NCI-H187 treated with DMSO at 0.1 percent for 48 hours (cell line): ENCODE results near the gene UNC5A.

Source experiments
- DNase-seq: peaks from one replicate; lab custom pipeline; 2025; lab: John Stamatoyannopoulos, UW

Gene UNC5A

DNA sequence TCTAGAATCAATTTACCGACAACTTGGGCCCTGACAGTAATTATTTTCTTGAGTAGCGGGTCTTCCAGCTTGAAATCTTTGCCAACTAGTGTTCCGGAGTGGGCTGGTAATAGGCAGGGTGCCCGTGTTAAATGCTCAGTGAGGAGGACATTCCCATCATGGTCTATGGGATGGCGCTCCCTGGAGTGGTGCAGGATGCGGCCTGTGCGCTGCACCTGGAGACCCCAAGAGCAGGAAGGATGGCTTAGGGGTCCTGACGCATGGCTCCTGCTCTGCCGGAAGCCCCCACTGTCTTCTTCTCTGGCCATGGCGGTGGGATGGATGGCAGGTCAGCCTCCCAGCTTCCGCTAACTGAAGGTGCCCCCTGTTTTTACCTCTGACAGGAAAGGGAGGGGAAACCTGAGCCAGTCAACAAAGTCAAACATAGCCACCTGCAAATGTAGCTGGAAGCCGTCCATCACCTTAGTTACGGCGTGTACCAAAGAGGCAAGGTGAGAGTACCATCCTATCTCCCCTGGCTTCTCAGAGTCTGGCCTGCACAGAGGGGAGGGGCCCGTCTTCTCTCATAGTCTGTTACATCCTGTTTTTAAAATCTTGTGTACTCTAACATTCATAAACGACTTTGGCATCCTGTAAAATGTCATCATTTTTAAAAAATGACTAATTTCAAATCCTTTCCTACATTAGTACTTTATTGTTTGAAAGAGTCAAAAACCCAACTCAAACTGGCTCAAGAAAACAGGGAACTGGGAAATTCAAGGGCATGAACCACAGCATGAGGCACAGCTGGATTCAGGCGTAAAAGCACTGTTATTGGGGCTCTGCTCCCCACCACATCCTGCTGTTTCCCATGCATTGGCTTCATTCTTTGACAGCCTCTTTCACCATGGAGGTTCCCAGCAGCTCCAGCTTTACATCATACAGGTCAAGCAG lies 28.5 kb upstream of the UNC5A start:
- DNase-seq = no peak

DNA sequence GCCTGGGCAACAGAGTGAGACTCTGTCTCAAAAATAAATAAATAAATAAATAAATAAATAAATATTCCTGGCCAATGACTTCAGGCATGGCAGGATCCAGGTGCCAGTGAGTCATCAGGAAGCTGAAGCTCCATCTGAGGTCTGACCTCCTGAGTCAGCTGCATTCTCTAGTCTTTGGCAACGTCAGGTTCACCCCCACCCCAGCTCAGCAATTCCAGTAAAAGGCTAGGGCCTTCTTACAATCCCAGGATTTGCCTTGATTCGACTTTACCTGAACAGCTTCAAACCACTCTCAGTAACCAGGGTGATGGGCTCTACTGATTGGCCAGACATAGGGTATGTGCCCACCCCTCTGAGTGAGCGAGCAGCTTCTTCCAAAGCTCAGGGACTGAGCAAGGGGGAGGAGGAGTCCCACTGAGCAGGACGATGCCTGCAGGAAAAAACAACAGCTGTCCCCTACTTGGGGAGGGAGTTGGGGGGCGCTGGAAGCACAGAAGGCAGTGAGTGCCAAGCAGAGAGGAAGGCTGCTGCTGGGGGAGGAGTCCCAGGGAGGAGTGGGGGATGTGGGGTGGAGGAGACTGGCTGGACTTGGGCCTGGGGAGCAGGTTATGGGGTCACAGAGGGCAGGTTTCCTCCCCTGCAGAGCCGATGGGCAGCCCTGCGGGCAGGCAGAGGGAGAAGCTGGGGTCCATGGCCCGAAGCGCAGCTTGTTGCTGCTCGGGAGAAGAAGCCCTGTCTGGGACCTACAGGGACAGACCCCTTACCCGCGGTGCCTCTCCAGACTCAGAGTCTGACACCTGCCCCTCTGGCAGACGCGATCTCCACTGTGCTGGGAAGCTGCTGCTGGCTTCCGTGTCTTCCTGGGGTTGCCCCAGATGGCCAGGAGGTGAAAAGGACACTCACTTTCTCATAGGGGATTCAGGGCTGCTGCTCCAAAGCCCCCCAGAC lies 25.9 kb upstream of the UNC5A start:
- no peak for DNase-seq

DNA sequence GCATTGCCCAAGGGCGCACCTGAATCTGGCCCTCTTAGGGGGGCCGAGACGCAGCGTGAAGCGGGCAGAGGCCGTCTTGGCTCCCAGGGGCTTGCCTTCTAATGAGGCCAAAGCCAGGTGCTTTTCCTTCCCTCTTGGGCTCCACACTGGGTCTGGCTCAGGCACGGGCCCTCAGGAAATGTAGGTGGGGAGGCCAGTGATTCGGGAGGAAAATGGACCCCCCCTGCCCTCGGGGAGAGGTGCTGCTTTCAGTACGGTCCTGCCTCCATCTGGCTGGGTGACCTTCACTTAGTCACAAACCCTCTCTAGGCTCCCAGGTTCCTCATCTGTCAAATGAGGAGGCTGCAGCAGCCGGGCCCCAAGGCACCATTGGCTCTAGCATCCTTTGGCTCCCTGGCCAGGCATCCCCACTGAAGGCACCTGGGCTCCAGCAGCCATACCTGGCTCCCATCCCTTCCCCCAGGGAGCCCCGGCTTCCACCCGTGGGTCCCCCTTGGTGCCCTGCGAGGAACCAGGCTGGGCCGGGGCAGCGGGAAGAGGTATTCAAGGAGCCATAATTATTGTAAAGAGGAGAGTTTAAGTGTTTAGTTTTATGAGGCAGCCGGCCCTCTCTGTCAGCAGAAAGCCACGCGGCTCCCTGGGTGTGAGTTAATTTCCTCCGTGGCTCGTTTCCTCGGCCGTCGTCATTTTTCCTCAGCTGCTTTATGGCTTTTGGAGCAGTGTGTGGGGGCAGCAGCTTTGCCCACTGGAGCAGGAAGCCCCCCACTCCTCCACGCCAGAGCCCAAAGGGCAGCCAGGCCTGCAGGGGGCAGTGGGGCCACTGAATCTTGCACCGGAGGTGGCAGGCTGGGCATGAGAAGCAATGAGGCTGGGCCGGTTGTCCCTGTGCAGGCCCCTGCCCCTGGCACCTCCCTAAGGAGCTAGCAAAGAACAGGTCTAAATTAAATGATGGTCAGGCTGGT lies 24.9 kb upstream of the UNC5A start:
- DNase-seq = no peak

DNA sequence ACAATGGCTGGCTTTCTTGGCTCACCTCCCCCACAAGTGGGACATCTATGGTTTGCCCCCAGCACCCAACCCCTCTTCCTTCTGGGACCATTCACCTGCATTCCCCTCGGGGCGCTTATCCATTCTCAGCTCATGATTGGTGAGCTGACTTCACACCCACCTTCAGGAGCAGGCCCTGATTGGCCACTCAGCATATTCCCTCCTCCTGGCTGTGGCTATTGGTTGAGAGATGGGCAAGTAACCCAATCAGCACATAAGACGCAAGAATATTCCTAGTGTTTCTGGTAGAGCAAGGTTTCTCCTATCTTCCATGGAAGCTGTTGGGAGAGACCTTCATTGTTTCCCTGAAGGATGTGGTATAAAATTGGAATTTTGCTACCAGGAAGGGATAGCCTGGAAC lies 22.7 kb upstream of the UNC5A start:
- DNase-seq = no peak

DNA sequence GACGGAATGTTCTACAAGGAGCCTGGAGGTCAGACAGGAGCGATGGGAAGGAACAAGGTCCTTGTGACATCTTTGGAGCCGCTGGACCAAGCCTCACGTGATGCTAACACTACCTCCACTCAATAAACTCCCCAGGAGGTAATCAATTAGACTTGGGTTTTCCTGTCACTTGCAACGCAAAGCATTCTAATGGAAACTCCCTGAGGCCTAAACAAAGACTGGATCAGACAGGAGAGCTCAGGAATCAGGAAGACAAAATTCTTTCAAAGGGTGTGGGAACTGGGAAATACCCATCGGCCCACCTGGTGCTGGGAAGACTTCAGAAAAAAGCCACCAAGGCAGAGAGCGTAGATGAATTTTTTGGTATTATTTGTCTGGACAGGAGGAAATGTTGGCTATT lies 22.3 kb upstream of the UNC5A start:
- no peak for DNase-seq

DNA sequence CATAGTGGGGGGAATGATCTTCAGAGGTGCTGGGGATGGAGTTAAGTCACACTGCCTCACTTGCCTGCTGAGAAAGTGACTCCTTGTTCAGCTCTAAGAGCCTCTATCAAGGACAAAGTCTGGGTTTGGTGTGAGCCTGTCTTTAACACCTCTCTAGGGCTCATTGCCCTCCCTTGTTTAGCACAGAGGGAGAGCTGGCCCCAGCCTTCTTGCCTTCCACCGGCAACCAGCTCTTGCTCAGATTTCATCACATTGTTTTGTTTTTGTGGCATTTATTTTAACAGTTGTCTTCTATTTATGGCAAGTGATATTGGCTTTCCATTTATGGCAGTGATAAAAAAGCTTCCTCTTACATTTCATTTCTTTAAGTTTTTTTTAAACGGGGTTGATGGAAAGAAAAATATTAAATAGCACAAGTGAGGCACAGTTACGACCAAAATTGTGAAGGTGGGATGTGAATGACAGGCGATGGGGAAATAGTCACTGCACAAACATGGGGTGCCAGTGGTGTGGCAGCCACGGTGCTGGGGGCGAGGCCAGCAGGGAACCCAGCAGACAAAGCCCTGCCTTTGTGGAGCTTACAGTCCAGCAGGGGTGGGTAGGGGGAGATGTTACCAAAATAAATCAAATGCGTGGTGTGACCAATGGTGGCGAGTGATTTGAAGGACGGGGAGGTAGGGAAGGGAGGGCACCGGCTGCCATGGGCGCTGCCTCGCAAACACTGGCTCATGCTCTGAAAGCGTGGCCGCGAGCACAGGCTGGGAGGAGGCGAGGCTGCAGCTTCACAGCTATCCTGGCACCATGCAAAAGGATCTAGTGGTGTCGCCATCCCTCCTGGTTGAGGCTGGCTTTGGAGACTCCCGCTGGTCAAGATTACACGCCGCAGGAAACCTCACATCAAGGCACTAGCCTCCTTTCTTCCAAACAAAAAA lies 21.2 kb upstream of the UNC5A start:
- DNase-seq = no peak

DNA sequence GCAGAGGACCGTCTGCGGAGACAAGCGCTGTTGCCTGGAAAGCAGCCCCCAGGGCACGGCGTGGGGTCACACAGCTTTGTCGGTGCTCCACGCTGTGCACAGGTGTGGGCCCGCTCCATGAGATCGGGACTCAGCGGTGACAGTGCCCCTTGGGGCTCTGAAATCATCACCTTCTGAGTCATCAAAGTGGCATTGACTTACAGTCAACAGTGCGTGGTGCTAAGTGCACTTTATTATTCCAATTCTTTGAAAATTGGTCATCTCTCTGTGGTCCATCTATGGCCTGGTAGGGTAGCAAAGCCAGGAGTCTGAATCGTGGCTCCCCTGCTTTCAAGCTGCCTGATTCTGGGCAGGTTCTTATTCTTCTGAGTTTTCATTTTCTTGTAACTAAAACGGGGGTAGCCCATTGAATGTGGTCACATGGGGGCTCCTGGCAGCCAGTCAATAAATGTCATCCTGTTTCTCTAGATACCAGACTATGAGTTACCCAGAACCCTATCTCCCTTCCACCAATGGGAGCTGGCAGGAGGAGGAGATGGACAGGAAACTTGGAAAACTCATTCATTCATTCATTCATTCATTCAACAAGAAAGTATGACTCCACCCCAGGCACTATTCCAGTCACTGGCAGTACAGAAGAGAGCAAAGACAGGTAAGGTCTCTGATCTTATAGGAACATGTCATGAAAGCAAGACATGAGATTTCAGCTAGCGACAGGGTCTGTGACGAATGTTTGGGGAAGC lies 20.3 kb upstream of the UNC5A start:
- DNase-seq = no peak

DNA sequence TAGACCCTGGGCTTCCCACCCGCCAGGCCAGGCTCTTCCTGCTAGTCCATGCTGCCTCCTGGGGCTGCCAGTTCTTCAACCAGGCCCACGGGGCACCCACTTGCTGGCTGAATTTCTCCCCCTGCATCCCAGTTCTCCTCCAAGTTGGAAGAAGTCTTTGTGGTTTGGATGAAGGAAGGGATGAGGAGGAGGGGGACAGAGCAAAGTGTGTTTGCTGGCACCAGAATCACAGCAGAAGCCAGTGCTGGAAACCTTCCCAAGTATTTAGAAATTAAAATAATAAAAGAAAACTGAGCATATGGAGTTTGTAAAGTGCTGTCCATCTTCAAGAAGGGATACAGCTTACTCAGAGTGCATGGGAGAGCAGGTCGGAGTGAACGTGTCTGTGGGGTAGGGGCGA lies 19.4 kb upstream of the UNC5A start:
- DNase-seq = no peak

DNA sequence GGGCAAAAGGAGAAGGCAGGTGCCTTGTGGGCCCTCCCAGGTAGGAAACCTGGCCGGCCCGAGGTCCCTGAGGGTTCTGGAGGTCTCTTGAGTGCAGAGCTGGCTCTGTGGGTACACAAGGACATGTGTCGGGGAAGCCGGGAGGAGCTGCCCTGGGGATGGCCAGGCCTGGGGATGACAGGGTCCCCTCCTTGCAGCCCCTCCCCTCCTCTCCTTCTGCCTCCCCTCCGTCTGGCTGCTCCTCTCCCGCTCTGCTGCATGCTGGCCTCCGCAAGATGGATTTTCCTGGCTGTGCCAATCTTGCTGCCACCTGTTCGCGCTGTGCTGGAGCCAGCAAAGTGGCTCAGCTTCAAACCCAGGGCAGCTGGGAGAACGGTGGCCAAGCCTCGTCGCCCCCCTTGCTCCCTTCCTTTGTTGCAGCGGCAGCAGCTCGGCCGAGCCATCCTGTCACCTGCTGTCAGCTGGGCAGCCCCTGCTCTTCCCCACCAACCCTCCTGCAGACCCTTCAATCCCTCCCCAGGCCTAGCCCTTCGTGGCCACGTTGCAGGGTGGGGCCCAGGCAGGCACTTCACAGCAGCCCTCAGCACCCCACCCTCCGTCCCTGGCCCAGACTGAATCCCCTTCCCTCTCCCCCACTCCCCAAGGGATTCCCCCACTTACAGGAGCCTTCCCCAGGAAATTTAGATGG lies 17.6 kb upstream of the UNC5A start:
- no peak for DNase-seq

DNA sequence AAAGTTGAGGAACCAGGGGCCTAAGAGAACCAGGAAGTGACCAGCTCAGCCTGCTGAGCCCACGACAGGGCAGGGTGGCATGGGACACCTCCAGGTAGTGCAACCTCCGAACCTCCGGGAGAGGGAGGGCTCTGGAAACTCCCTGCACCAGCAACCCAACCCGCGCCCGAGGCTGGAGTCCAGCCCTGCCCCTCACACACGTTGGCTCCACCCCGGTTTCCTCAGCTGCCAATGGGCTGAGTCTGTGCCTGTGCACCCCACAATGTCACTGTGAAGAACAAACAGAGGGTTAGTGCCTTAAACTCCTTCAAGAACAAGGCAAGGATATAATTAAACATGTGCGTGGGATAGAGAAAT lies 17.0 kb upstream of the UNC5A start:
- DNase-seq = no peak

DNA sequence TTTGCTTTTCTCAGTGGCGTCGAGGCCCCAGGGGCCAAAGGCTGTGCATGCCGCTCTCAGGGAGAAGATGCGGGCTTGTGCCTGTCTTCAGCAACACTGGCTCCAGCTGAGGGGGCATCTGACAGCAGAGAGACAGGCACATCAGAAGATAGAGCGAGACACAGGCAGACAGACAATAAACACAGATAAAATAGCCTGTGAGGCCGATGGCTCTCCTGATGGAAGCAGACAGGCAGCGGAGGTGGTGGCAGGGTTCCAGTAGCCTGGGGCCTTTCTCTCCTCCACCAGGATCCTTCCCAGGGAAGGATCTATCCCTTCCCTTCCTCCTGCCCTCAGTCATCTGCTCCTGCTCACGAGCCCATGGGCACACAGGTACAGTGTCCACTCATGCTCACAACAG lies 16.6 kb upstream of the UNC5A start:
- no peak for DNase-seq

DNA sequence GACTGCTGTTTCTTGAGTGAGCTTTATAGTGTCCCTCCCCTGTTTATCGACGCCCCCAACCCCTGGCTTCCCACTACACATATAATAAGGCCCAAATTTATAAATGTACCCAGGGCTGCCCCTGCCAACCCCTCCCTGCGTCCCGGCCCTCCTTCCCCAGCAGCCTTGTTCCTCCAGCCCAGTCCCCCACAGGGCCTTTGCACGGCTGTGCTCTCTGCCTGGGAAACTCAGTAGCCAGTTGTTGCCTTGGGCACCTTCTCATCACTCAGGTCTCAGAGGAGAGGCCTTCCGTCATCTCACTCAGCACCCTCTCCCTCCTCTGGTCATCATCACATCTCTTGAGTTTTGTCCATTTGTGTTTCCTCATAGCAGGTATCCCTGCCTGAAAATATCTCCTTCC lies 15.8 kb upstream of the UNC5A start:
- no peak for DNase-seq

DNA sequence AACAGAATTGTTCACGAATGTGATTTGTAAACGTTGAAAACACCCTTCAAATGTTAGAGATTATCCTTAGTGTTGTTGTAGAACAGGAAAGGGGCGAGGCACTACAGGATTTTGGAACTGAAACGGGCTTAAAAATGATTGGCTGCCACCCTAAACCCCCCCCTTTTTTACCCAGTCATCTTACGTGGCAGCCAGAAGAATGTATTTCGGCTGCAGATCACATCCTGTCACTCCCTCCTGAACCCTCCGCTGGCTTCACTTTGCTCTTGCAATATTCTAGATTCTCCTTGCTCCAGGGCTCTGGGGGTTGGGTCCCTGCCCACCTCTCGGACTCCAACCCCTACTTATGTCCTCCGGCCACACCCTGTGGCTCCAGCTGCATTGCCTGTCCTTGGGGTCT lies 13.9 kb upstream of the UNC5A start:
- DNase-seq = no peak

DNA sequence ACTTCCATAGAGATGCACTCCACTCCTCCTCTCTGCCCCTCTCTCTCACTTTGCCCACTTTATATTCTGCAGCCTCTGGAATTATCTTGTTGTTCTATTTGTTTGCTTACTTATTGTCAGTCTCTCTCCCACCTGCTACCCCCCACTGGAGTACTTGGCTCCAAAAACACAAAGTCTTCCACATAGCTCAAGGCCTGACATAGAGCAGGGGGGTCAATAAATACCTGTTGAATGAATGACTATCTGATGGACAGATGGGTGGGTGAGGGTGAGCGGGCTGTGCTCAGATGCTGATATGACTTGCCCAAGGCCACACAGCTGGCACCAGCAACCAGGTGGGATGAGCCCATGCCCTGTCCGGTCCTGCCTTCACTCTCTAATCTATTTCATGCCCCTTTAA lies 13.4 kb upstream of the UNC5A start:
- DNase-seq = no peak

DNA sequence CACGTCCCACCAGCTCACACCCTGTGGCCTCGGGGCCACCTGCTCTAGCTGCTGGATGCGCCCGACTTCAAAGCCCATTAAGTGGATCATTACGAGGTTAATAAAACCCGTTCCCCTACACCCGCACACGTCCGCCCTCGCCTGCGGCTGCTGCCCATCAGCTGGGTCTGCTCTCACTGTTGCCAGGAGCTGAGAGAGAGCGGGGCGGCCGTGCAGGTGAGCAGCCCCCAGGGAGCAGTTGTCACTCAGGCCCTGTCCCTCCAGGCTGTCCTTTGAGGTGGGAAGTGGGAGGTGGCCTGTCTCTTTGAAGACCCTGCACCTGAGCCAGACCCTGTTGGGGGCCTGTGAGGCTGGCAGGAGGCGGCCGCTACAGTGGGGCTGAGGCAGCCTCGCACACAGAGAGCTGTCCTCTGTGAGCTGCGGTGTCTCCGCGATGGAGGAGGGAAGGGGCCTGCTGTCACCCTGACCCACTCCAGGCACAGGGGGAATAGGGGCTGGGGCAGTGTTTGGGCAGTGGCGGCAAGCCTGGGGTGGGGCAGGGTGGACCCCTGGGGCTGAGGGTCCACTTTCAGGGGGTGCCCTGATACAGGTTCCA lies 12.8 kb upstream of the UNC5A start:
- DNase-seq = no peak

DNA sequence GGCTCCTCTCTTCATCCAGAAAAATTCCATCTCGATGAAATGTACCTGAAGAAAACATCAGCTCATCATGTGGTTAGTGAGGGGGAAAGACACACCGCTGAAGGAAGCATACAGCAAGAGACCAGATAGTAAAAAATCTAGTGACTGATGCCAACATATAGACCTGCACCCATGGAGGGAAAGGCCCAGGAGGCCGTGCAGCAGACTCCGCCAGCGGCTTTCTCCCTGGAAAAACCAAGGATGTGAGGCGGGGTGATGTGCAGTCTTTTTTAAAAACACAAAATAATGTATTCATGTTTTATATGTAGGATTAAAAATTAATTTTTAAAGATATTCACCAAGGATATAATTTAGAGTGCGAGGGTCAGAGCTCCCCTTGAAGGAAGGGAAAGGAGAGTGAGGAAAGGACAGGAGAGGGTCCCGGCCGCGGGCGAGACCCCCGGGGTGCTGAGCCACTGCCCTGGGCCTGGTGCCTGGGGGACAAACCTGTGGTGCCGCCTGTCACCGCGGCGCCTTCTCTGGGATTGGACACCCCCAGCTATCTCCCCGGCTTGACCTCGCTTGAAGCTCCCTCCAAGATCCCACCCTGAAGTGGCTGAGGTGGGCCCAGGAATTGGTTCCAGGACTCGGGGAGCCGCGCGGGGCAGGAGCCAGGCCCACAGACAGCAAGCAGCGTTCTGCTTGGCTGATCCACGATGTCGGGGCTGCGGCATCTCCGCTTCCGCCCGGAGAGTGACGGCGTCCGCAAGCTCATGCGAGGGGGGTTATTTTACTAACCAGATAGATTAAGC lies 12.1 kb upstream of the UNC5A start:
- no peak for DNase-seq

DNA sequence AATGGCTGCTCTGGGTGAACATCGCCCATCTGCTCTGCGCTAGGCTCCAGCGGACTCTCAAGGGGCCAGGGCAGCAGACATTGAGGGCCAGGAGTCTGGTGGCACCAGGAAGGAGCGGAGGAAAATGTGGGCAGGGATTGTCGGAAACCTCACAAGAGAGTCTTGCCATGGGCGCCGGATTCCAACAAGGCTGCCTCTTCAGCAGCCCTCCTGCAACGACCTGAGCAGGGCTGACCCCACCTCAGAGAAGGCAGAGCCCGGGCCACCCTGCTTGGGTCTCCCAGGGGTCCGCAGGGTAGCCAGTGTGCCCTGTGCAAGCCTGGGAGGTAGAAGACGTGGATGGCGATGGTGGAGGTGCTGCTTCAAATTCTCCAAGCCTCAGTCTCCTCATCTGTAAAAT lies 11.4 kb upstream of the UNC5A start:
- DNase-seq = no peak

DNA sequence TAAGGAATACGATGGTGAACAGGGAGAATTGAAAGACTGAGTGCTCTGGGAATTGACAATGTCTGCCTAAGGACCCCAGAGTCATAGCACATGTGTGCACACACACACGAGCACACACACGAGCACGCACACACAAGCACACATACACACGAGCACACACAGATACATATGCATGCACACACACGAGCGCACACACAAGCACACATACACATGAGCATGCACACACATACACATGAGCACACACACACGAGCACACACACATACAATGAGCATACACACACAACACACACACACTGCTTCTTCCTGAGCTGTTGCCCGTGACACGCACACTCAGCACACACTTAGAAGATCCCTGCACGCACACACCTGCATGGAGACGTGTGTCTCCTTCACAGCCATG lies 10.9 kb upstream of the UNC5A start:
- no peak for DNase-seq
